ENCODE results near the gene SNTB2. TPM values are rescaled to one million over a fixed set of nuclear protein-coding genes. Genes with fewer than 3 reads are reported as not detected.

The SNTB2 gene
- total RNA-seq, 2 experiments from 2014 or later, result 6.1 to 6.3 TPM

DNA sequence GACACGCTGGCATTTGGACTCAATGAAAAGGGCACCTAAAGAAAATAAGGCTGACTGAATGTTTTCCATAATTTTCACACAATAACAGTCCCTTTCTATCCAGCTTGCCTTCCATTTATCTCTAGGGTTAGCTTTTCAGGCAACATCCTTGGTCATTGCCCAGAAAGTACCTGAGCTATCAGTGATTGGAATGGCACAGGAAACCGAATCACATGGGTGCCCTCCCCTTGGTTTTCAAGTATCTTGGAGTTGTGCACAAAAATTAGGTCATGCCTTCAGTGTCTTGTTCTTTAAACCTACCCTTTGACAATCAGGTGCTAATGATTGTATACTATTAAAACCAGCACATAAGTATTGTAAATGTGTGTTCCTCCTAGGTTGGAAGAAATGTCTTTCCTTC is 120.9 kb downstream of the SNTB2 start:
- DNase-seq, result no peak
- H3K4me3 Mint-ChIP-seq, result no peak overlapping the region
- H3K9me3 Mint-ChIP-seq, result no peaks in the 10 kb centered on the region
- H3K36me3 Mint-ChIP-seq, result peaks cover 6% of the 10 kb centered on the region
- peaks cover 11% of the 10 kb centered on the region for H3K4me1 Mint-ChIP-seq
- no peaks in the 10 kb centered on the region for H3K27me3 Mint-ChIP-seq
- H3K27ac Mint-ChIP-seq, result no peak overlapping the region

GRCh38 chr16:69309316-69309715 is 122.4 kb downstream of the SNTB2 start:
- no peaks in the 10 kb centered on the region for H3K9me3 Mint-ChIP-seq
- H3K36me3 Mint-ChIP-seq, result peaks cover 13% of the 10 kb centered on the region
- no peak overlapping the region for H3K4me3 Mint-ChIP-seq
- no peak for DNase-seq
- H3K4me1 Mint-ChIP-seq, result peaks cover 19% of the 10 kb centered on the region
- no peaks in the 10 kb centered on the region for H3K27me3 Mint-ChIP-seq
- H3K27ac Mint-ChIP-seq, result no peak overlapping the region

GRCh38 chr16:69310653-69311532 is 123.9 kb downstream of the SNTB2 start, which contains the start of gene VPS4A:
VPS4A (plus strand) TSS chr16:69311350; CDS start chr16:69311512, 162 bp downstream.
- H3K9me3 Mint-ChIP-seq, result no peaks in the 10 kb centered on the region
- peak; percentile 99 for DNase-seq
- H3K36me3 Mint-ChIP-seq, result peaks cover 13% of the 10 kb centered on the region
- peak within 1 kb of the TSS; percentile 98 for H3K27ac Mint-ChIP-seq
- no peaks in the 10 kb centered on the region for H3K27me3 Mint-ChIP-seq
- peak within 1 kb of the TSS; percentile 100 for H3K4me3 Mint-ChIP-seq
- H3K4me1 Mint-ChIP-seq, result peaks cover 19% of the 10 kb centered on the region

- H3K4me3 Mint-ChIP-seq, result peak overlapping the region; percentile 100
- peaks cover 19% of the 10 kb centered on the region for H3K4me1 Mint-ChIP-seq
- no peaks in the 10 kb centered on the region for H3K9me3 Mint-ChIP-seq
Measured at GRCh38 chr16:69311533-69312387, 124.8 kb downstream of the SNTB2 start.

GRCh38 chr16:69313469-69313868 is 126.5 kb downstream of the SNTB2 start:
- DNase-seq, result no peak
- peak overlapping the region; percentile 25 for H3K27ac Mint-ChIP-seq
- no peaks in the 10 kb centered on the region for H3K27me3 Mint-ChIP-seq
- H3K36me3 Mint-ChIP-seq, result peaks cover 16% of the 10 kb centered on the region
- H3K9me3 Mint-ChIP-seq, result no peaks in the 10 kb centered on the region
- peaks cover 19% of the 10 kb centered on the region for H3K4me1 Mint-ChIP-seq
- H3K4me3 Mint-ChIP-seq, result peak overlapping the region; percentile 61

More at GRCh38 chr16:69311533-69312387, 124.8 kb downstream of the SNTB2 start:
- Mint-ChIP-seq H3K27me3 (no peaks in the 10 kb centered on the region), H3K36me3 (peaks cover 13% of the 10 kb centered on the region), H3K27ac (peak overlapping the region; percentile 98)
- DNase-seq, result peak; percentile 61

- H3K36me3 Mint-ChIP-seq, result peaks cover 20% of the 10 kb centered on the region
- H3K4me3 Mint-ChIP-seq, result no peak overlapping the region
- H3K4me1 Mint-ChIP-seq, result peaks cover 19% of the 10 kb centered on the region
- no peaks in the 10 kb centered on the region for H3K9me3 Mint-ChIP-seq
- DNase-seq, result no peak
- no peaks in the 10 kb centered on the region for H3K27me3 Mint-ChIP-seq
- H3K27ac Mint-ChIP-seq, result no peak overlapping the region
Measured at GRCh38 chr16:69314534-69314933, 127.6 kb downstream of the SNTB2 start.

DNA sequence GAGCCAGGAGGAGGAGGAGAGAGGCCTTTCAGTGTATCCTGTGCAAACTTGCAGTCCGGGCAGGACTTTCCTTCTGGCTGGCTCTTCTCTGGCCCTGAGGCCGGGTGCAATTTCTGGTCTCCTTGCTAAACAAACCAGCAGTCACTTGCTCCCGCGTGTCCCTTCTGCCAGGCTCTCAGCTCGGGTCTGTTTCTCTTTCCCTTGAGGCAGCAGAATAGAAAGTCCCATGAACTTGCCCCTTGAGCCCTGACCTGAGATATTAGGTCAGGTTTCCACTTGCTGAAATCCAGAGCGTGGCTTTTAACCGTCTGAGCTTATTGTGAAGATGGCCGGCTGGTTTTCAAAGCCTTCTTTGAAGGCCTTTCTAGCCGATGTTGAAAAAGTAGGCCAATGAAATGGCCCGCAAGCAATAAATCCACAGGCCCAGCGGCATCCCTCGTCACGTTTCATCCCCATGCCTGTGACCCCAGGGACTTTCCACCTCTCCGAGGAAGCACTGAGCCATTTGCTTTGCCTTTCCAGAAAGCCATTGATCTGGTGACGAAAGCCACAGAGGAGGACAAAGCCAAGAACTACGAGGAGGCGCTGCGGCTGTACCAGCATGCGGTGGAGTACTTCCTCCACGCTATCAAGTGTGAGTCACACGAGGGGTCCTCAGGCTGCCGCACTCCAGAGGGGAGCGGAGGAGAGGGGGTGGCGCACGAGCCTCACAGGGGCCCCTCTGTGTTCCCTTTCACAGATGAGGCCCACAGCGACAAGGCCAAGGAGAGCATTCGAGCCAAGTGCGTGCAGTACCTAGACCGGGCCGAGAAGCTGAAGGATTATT is 128.7 kb downstream of the SNTB2 start:
- Mint-ChIP-seq H3K27ac (no peak overlapping the region), H3K27me3 (no peaks in the 10 kb centered on the region), H3K4me3 (no peak overlapping the region), H3K9me3 (no peaks in the 10 kb centered on the region), H3K4me1 (peaks cover 14% of the 10 kb centered on the region), H3K36me3 (peaks cover 21% of the 10 kb centered on the region)
- no peak for DNase-seq

DNA sequence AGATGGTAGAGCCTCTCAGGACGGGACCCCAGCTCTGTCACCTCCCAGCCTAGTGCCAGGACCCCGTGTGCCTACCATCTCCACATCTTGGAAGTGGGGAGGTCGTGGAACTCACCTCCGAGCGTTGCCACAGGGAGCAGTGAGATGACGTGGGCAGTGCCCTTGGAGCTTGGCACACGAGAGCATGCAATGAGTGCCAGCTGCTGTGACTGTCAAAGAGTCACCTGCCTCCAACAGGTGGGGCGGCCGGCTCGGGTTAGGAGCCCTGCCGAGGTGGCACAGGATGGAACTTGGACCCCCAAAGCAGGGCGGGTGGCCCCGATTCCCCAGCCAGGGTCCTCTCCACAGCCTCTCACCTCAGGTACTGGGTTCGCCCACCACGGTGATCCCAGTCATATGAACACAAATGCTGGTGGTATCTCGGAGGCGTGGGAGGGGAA is 129.7 kb downstream of the SNTB2 start:
- Mint-ChIP-seq H3K4me3 (no peak overlapping the region), H3K4me1 (peaks cover 13% of the 10 kb centered on the region), H3K27ac (no peak overlapping the region), H3K27me3 (no peaks in the 10 kb centered on the region), H3K9me3 (no peaks in the 10 kb centered on the region), H3K36me3 (peaks cover 28% of the 10 kb centered on the region)
- no peak for DNase-seq

DNA sequence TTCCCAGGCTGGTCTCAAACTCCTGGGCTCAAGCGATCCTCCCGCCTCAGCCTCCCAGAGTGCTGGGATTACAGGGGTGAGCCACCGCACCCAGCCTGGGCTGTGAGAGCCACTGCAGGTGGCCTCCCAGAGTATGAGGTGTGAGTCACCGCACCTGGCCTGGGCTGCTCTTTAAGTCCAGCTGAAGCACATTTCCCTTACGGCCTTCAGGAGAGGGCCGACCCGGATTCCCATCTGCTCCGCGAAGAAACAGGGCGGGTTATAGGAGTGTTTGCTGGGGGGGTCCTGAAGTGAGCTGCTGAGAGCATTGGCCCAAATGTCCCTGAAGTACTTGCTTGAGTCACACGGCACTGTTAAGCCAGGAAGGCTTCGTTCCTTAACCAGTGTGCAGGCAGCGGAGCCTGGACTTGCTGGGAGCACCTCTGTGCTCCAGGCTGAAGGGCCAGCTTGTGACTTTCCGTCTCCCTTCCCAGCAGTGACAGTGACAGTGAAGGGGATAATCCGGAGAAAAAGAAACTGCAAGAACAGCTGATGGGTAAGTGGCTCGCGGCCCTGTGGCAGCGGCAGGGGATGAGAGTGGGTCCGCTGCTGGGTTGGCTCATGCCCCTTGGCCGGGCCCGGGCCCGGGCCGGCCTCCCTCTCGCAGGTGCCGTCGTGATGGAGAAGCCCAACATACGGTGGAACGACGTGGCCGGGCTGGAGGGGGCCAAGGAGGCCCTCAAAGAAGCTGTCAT is 131.4 kb downstream of the SNTB2 start:
- Mint-ChIP-seq H3K36me3 (peaks cover 26% of the 10 kb centered on the region), H3K4me1 (peaks cover 6% of the 10 kb centered on the region), H3K27me3 (no peaks in the 10 kb centered on the region), H3K9me3 (no peaks in the 10 kb centered on the region), H3K27ac (no peak overlapping the region), H3K4me3 (no peak overlapping the region)
- no peak for DNase-seq

DNA sequence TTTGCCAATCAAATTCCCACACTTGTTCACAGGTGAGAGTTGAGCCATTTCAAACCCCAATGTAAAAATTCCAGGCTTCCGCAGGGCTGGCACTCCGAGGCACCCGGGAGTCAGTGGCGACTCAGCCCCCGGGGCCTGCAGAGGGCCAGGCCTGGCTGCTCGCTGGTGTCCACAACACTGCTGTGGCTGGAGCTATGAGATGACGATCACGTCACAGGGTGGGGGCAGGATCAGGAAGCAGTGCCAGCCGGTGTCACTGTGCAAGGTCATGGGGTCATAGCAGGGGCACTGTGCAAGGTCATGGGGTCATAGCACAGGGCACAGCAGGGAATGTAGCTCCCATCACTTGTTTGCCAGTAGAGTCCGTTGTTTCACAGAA is 131.9 kb downstream of the SNTB2 start:
- Mint-ChIP-seq H3K27ac (no peak overlapping the region), H3K9me3 (no peaks in the 10 kb centered on the region), H3K36me3 (peaks cover 24% of the 10 kb centered on the region), H3K4me3 (no peak overlapping the region), H3K27me3 (no peaks in the 10 kb centered on the region), H3K4me1 (peaks cover 1% of the 10 kb centered on the region)
- DNase-seq, result no peak

GRCh38 chr16:69319381-69319780 is 132.4 kb downstream of the SNTB2 start:
- no peaks in the 10 kb centered on the region for H3K9me3 Mint-ChIP-seq
- no peaks in the 10 kb centered on the region for H3K27me3 Mint-ChIP-seq
- DNase-seq, result no peak
- H3K27ac Mint-ChIP-seq, result no peak overlapping the region
- peaks cover 3% of the 10 kb centered on the region for H3K4me1 Mint-ChIP-seq
- peaks cover 23% of the 10 kb centered on the region for H3K36me3 Mint-ChIP-seq
- no peak overlapping the region for H3K4me3 Mint-ChIP-seq

DNA sequence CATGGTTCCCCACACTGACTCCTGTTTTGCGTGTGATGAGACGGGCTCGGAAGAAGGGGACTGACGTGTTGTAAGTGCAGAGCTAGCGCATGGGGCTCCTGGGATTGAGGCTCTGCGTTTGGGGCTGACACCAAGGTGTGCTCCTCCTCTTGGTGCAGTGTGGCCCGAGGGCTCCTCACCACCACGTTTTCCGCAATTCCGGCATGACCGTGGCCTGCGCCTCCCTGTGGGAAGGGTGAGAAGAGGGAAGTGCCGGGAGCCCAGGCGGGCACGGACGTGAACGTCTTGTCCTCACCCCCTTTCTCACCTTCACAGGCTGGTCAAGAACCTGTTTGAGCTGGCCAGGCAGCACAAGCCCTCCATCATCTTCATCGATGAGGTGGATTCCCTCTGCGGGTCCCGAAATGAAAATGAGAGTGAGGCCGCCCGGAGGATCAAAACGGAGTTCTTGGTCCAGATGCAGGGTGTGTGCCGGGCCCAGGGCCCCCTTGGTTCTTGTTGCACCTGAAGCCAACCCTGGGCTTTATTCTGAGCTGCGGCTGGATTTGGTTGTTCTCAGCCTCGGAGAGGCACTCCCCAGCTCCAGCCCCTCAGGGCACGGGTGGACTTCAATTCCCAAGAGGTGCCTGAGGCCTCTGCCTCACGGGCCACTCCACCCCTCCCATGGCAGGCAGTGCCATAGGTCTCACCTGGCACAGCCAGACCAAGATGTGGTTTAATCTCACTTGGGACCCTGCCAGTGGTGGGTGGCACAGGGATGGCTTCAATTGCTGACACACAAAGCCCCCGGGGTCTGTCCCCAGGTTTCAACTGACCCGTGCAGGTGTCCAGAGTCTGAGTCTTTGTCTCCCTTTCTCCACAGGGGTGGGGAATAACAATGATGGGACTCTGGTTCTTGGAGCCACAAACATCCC is 133.1 kb downstream of the SNTB2 start:
- Mint-ChIP-seq H3K36me3 (peaks cover 27% of the 10 kb centered on the region), H3K9me3 (no peaks in the 10 kb centered on the region), H3K27me3 (no peaks in the 10 kb centered on the region), H3K4me3 (no peak overlapping the region), H3K27ac (no peak overlapping the region), H3K4me1 (peaks cover 10% of the 10 kb centered on the region)
- DNase-seq, result no peak

GRCh38 chr16:69320740-69321073 is 133.7 kb downstream of the SNTB2 start:
- peaks cover 11% of the 10 kb centered on the region for H3K4me1 Mint-ChIP-seq
- H3K27ac Mint-ChIP-seq, result no peak overlapping the region
- peaks cover 32% of the 10 kb centered on the region for H3K36me3 Mint-ChIP-seq
- H3K9me3 Mint-ChIP-seq, result no peaks in the 10 kb centered on the region
- H3K27me3 Mint-ChIP-seq, result no peaks in the 10 kb centered on the region
- no peak for DNase-seq
- H3K4me3 Mint-ChIP-seq, result no peak overlapping the region

Measured in activated naive CD8-positive, alpha-beta T cell treated with anti-CD3 and anti-CD28 coated beads for 36 hours (primary cell).